GM21737 (cell line): ENCODE data around the gene DESI2.

ENCODE experiments used
- ATAC-seq: cut with Tn5 transposase; IDR thresholded peaks from one replicate; pipeline ENCODE4 v1.9.1; 2021; ENCODE audit warnings: mild to moderate bottlenecking, moderate library complexity; ENCODE audit not compliant: unreplicated experiment

Gene DESI2

GRCh38 chr1:244749230-244750016, 96.5 kb downstream of the DESI2 start:
- no peak for ATAC-seq

- ATAC-seq: no peak
Observed at GRCh38 chr1:244751271-244751895, 98.5 kb downstream of the DESI2 start.

GRCh38 chr1:244755673-244756072, 102.7 kb downstream of the DESI2 start:
- ATAC-seq: no peak

- no peak for ATAC-seq
Observed at GRCh38 chr1:244757091-244757939, 104.4 kb downstream of the DESI2 start.
